K562 (cell line): ENCODE results near the gene RPS6KA2. TPM values are rescaled to one million over a fixed set of nuclear protein-coding genes. Genes with fewer than 3 reads are reported as not detected.

ENCODE experiments used
- ATAC-seq: fragments of 200-7000 bp; cut with Tn5 transposase; 3 replicates; pipeline ENCODE4 v1.9.1; 2020; ENCODE audit warnings: moderate library complexity
- BruUV-seq: library from RNA; stranded (reverse); fragments of 400-500 nt; replicated peaks from 2 replicates; lab custom pipeline; 2021; lab: Mats Ljungman, UMichigan
- CTCF ChIA-PET: fragments of 300-600 bp; formaldehyde crosslinking; extraction: SDS; loops from one replicate; lab custom pipeline; 2021; ENCODE audit warnings: low intra/inter-chr PET ratio; lab: Yijun Ruan, JAX
- POLR2A ChIA-PET: fragments of 300-600, 350-650 bp; sonication (Branson Sonifier 250); formaldehyde crosslinking; extraction: SDS; loops from one replicate; lab custom pipeline; 2021; ENCODE audit warnings: antibody characterized with exemption, inconsistent platforms; lab: Yijun Ruan, JAX
- DNase-seq, 4 experiments: peaks; one replicate each; pipeline versions ENCODE4 v3.0.0 to v3.0.0-alpha.2; 2011 to 2018; ENCODE audit warnings: low spot score in 3 of 4, mixed read lengths in 3 of 4; ENCODE audit errors: extremely low read depth in 1 of 4
- FAIRE-seq: peaks from 2 replicates; lab custom pipeline; 2011; peaks lifted over from hg19 to GRCh38; lab: Jason Lieb, UNC
- H2AFZ ChIP-seq: 2 replicates; pipeline ENCODE4 v1.6.0; 2011; ENCODE audit warnings: low read depth, low read length, control low read depth, inconsistent platforms
- H3K27ac ChIP-seq: fragments of 200-600 bp; 3 replicates; pipeline ENCODE4 v1.8.0; 2011; ENCODE audit warnings: low read depth, mild to moderate bottlenecking, control low read depth, inconsistent platforms, low read length, moderate library complexity, mixed read lengths; ENCODE audit errors: extremely low read depth
- H3K27me3 ChIP-seq, 2 experiments: fragments of 300-600 bp in 1 of 2; 2 replicates in 1 of 2; 3 replicates in 1 of 2; pipeline versions ENCODE4 v1.6.0 to v1.8.0; 2011; ENCODE audit warnings: inconsistent platforms in 2 of 2, low read length in 2 of 2, mild to moderate bottlenecking in 1 of 2, mixed read lengths in 1 of 2, moderate library complexity in 1 of 2; ENCODE audit not compliant: control insufficient read depth in 2 of 2, insufficient read depth in 2 of 2
- H3K36me3 ChIP-seq: fragments of 300-600 bp; 3 replicates; pipeline ENCODE4 v1.8.0; 2011; ENCODE audit warnings: mild to moderate bottlenecking, low read length, inconsistent platforms; ENCODE audit not compliant: control insufficient read depth, insufficient read depth
- H3K4me1 ChIP-seq, 2 experiments: fragments of 200-600 bp in 1 of 2; replicated peaks in 1 of 2; 2 replicates in 1 of 2; 3 replicates in 1 of 2; pipeline versions ENCODE4 v1.5.1 to v1.8.0; 2011; ENCODE audit warnings: inconsistent platforms in 2 of 2, low read length in 2 of 2, mild to moderate bottlenecking in 1 of 2, mixed read lengths in 1 of 2, moderate library complexity in 1 of 2; ENCODE audit not compliant: control insufficient read depth in 2 of 2, insufficient read depth in 2 of 2
- H3K4me2 ChIP-seq: 2 replicates; pipeline ENCODE4 v1.6.1; 2011; ENCODE audit warnings: low read length, control low read depth, inconsistent platforms, mixed read lengths; ENCODE audit not compliant: insufficient read depth
- H3K4me3 ChIP-seq: fragments of 200-600 bp; sonication (generic), shearing (Covaris generic); 2 replicates; pipeline ENCODE4 v1.5.1; 2016; ENCODE audit warnings: control low read depth, inconsistent platforms
- H3K79me2 ChIP-seq: fragments of 200-600 bp; 3 replicates; pipeline ENCODE4 v1.8.0; 2011; ENCODE audit warnings: low read length, inconsistent platforms; ENCODE audit not compliant: control insufficient read depth, insufficient read depth
- H3K9ac ChIP-seq, 2 experiments: 2 replicates each; pipeline versions ENCODE4 v1.6.0 to v1.6.1; 2011; ENCODE audit warnings: low read depth in 2 of 2, low read length in 2 of 2, control low read depth in 1 of 2, inconsistent platforms in 1 of 2, mild to moderate bottlenecking in 1 of 2, mixed read lengths in 1 of 2; ENCODE audit not compliant: insufficient read depth in 1 of 2
- H3K9me1 ChIP-seq: one replicate; pipeline ENCODE4 v1.6.0; 2011; ENCODE audit warnings: inconsistent platforms, mild to moderate bottlenecking, low read length, moderate library complexity; ENCODE audit not compliant: control insufficient read depth, insufficient read depth
- H3K9me3 ChIP-seq: replicated peaks from 2 replicates; pipeline ENCODE4 v1.5.1; 2011; ENCODE audit warnings: low read depth, low read length, inconsistent platforms; ENCODE audit not compliant: control insufficient read depth, insufficient read depth
- H4K20me1 ChIP-seq: replicated peaks from 2 replicates; pipeline ENCODE4 v1.6.1; 2011; ENCODE audit warnings: low read length, inconsistent platforms, mixed read lengths; ENCODE audit not compliant: control insufficient read depth, insufficient read depth
- CBFA2T3 ChIP-seq: fragments of 450-650 bp; IDR thresholded peaks from 2 replicates; pipeline ENCODE4 v1.6.1; 2017
- E2F6 ChIP-seq, 2 experiments: IDR thresholded peaks; 2 replicates each; pipeline ENCODE4 v1.6.1; 2011; ENCODE audit warnings: borderline replicate concordance in 1 of 2, control low read depth in 1 of 2, low read depth in 1 of 2, low read length in 1 of 2, mild to moderate bottlenecking in 1 of 2, mixed read lengths in 1 of 2, moderate library complexity in 1 of 2; ENCODE audit not compliant: insufficient read depth in 1 of 2, insufficient read length in 1 of 2, poor library complexity in 1 of 2, severe bottlenecking in 1 of 2; ENCODE audit errors: extremely low read depth in 1 of 2
- FOXM1 ChIP-seq, 2 experiments: fragments of 450-650 bp in 1 of 2; sonication (generic) in 1 of 2; formaldehyde crosslinking in 1 of 2; IDR thresholded peaks; 2 replicates each; pipeline versions ENCODE4 v1.6.1 to v1.9.0; 2017 to 2022; ENCODE audit warnings: low read depth in 2 of 2, mild to moderate bottlenecking in 2 of 2, missing genetic modification reagents in 1 of 2, moderate library complexity in 1 of 2
- NCOA1 ChIP-seq: fragments of 450-650 bp; IDR thresholded peaks from 2 replicates; pipeline ENCODE4 v1.6.1; 2016; ENCODE audit warnings: low read depth
- UBTF ChIP-seq, 2 experiments: IDR thresholded peaks; 2 replicates each; pipeline ENCODE4 v1.6.1; 2012; ENCODE audit warnings: improper control_type of control experiment in 2 of 2, low read depth in 2 of 2, low read length in 2 of 2, borderline replicate concordance in 1 of 2
- ZNF583 ChIP-seq: fragments of 250-450 bp; sonication (Bioruptor Pico); IDR thresholded peaks from 2 replicates; pipeline ENCODE4 v1.4.0; 2020
- WGBS: fragments of 100-300 bp; shearing (Covaris generic); methylation state at CpG from one replicate; pipeline ENCODE4 v1.1.6; 2016; ENCODE audit warnings: low coverage, mixed read lengths; ENCODE audit not compliant: insufficient coverage; ENCODE audit errors: missing lambda C conversion rate; 5-methylcytosine and 5-hydroxymethylcytosine counted together
- in situ Hi-C: fragments of 300-500 bp; cut with MboI; formaldehyde crosslinking; loops from 4 replicates; pipeline ENCODE4 v1.15.0; 2018; ENCODE audit warnings: inconsistent platforms, mixed read lengths
- intact Hi-C: fragments of 100-400 bp; cut with micrococcal nuclease; formaldehyde crosslinking; loops from 2 replicates; pipeline ENCODE4 v1.14.2; 2022
- polyA plus RNA-seq, 8 experiments: library from polyadenylated mRNA; depleted of rRNA in 4 of 8; stranded (reverse) in 5 of 8; unstranded in 3 of 8; fragments of >200 nt; fragmentation: Nextera tagmentation in 2 of 8; fragmentation: Illumina TruSeq in 1 of 8; extraction: Ambion mirVana in 2 of 8; extraction: Trizol in 1 of 8; gene quantifications; 2 replicates each; pipeline versions ENCODE4 v1.2.1 to v1.2.3, GENCODE V29; 2011 to 2014; ENCODE audit warnings: inconsistent platforms in 1 of 8, missing spikeins in 1 of 8
- total RNA-seq, 7 experiments: library from RNA; depleted of rRNA in 6 of 7; stranded (reverse); fragments of >200 nt in 6 of 7; fragmentation: Illumina TruSeq in 2 of 7; extraction: Trizol in 2 of 7; gene quantifications; 2 replicates each; pipeline versions ENCODE4 v1.2.1 to v1.2.3, GENCODE V29; 2011 to 2021; ENCODE audit warnings: low replicate concordance in 1 of 7
- TF ChIP-seq, protein P1 (sequence below): fragments of 250-450 bp; sonication (Bioruptor Pico); IDR thresholded peaks from 2 replicates; pipeline ENCODE4 v1.4.0; 2020; ENCODE audit warnings: borderline replicate concordance
- TF ChIP-seq, protein P2 (sequence below): sonication (generic); formaldehyde crosslinking; IDR thresholded peaks from 2 replicates; pipeline ENCODE4 v1.5.0; 2020; ENCODE audit warnings: missing genetic modification reagents

Gene RPS6KA2
- total and polyA plus RNA-seq, 9 of the 15 experiments (the other 6 are each of a cell fraction or from before 2014, with no cell fraction given) = 0.29 to 1.00 (median 0.53) TPM

- ATAC-seq = no peak
- POLR2A ChIA-PET = interaction anchor here (0.6 to 1.3 kb wide), 2 partner anchors 12 to 300 kb away, joined by 3 read pairs; no protein-coding TSS in a partner anchor
- no peaks in the 10 kb centered on the region for H3K9me1 ChIP-seq
- H3K36me3 ChIP-seq = no peaks in the 10 kb centered on the region
- H4K20me1 ChIP-seq = peaks cover 5% of the 10 kb centered on the region; the same call in 1 of the 2 replicates
- in situ Hi-C loops = no loop called here
- no peak for FAIRE-seq
- intact Hi-C loops = no loop called here
- H3K9me3 ChIP-seq = no peaks in the 10 kb centered on the region
- TF ChIP-seq FOXM1 (IDR thresholded peaks at IDR 0.05; ENCODE audit: low read depth) (no peak), FOXM1 (CRISPR knock-in tag; IDR thresholded peaks at IDR 0.05; ENCODE audit: low read depth) (no peak), NCOA1 (no peak), ZNF583 (CRISPR knock-in tag) (no peak), UBTF (IDR thresholded peaks at IDR 0.05; ENCODE audit: borderline replicate concordance in 1 of 2, low read depth in 2 of 2, low read length in 2 of 2) (no peak), CBFA2T3 (no peak), E2F6 (IDR thresholded peaks at IDR 0.05; ENCODE audit: borderline replicate concordance in 1 of 2, extremely low read depth in 1 of 2, insufficient read depth in 1 of 2, insufficient read length in 1 of 2, low read depth in 1 of 2, low read length in 1 of 2, poor library complexity in 1 of 2, severe bottlenecking in 1 of 2) (no peak)
- TF ChIP-seq, protein P1, sequence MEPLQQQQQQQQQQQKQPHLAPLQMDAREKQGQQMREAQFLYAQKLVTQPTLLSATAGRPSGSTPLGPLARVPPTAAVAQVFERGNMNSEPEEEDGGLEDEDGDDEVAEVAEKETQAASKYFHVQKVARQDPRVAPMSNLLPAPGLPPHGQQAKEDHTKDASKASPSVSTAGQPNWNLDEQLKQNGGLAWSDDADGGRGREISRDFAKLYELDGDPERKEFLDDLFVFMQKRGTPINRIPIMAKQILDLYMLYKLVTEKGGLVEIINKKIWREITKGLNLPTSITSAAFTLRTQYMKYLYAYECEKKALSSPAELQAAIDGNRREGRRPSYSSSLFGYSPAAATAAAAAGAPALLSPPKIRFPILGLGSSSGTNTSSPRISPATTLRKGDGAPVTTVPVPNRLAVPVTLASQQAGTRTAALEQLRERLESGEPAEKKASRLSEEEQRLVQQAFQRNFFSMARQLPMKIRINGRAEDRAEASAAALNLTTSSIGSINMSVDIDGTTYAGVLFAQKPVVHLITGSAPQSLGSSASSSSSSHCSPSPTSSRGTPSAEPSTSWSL (CRISPR knock-in tag) = no peak
- TF ChIP-seq, protein P2, sequence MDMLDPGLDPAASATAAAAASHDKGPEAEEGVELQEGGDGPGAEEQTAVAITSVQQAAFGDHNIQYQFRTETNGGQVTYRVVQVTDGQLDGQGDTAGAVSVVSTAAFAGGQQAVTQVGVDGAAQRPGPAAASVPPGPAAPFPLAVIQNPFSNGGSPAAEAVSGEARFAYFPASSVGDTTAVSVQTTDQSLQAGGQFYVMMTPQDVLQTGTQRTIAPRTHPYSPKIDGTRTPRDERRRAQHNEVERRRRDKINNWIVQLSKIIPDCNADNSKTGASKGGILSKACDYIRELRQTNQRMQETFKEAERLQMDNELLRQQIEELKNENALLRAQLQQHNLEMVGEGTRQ (CRISPR knock-in tag) = no peak
- no peaks in the 10 kb centered on the region for H3K79me2 ChIP-seq
- no peak overlapping the region for H2AFZ ChIP-seq
- H3K4me3 ChIP-seq = no peak overlapping the region
- H3K9ac ChIP-seq = no peak overlapping the region; a peak in 1 of 4 replicates
- BruUV-seq = no TSS peak
- H3K4me1 ChIP-seq = no peaks in the 10 kb centered on the region
- H3K27ac ChIP-seq = no peak overlapping the region
- CTCF ChIA-PET = no interaction called here
- peaks cover 57 to 91% of the 10 kb centered on the region in 2 experiments for H3K27me3 ChIP-seq
- no peak overlapping the region for H3K4me2 ChIP-seq
- DNase-seq = no peak
- WGBS = 0% methylated on average over 12 of the region's 12 CpGs
These were observed 60.7 kb downstream of the RPS6KA2 start for GRCh38 chr6:166566026-166567011.
